SIG-M5 treated with dmso at 0.1 percent for 504 hours (cell line): ENCODE data around the gene NBL1.

ENCODE experiments used
- DNase-seq: peaks from one replicate; lab custom pipeline; 2025; ENCODE audit not compliant: unreplicated experiment; lab: John Stamatoyannopoulos, UW

NBL1 gene

GRCh38 chr1:19665496-19666465, 21.7 kb downstream of the NBL1 start:
- no peak for DNase-seq

- no peak for DNase-seq
Observed at GRCh38 chr1:19668888-19669287, 24.8 kb downstream of the NBL1 start.

GRCh38 chr1:19670787-19671186, 26.7 kb downstream of the NBL1 start:
- no peak for DNase-seq

- DNase-seq, result no peak
Observed at GRCh38 chr1:19672237-19672636, 28.1 kb downstream of the NBL1 start.

GRCh38 chr1:19675797-19676196, 31.7 kb downstream of the NBL1 start:
- no peak for DNase-seq

GRCh38 chr1:19676438-19676922, 32.4 kb downstream of the NBL1 start:
- peak; percentile 21 for DNase-seq

GRCh38 chr1:19678493-19678892, 34.4 kb downstream of the NBL1 start:
- no peak for DNase-seq

- no peak for DNase-seq
Observed at GRCh38 chr1:19678931-19679453, 34.9 kb downstream of the NBL1 start.

GRCh38 chr1:19679691-19680090, 35.6 kb downstream of the NBL1 start:
- no peak for DNase-seq

- no peak for DNase-seq
Observed at GRCh38 chr1:19680644-19681043, 36.5 kb downstream of the NBL1 start.

- no peak for DNase-seq
Observed at GRCh38 chr1:19682257-19682656, 38.1 kb downstream of the NBL1 start.

GRCh38 chr1:19682901-19683300, 38.8 kb downstream of the NBL1 start:
- no peak for DNase-seq

GRCh38 chr1:19683351-19683750, 39.2 kb downstream of the NBL1 start:
- DNase-seq, result no peak

GRCh38 chr1:19684677-19685076, 40.6 kb downstream of the NBL1 start:
- no peak for DNase-seq

- no peak for DNase-seq
Observed at GRCh38 chr1:19685994-19686393, 41.9 kb downstream of the NBL1 start.

- DNase-seq, result no peak
Observed at GRCh38 chr1:19687414-19687813, 43.3 kb downstream of the NBL1 start.

- no peak for DNase-seq
Observed at GRCh38 chr1:19688041-19688842, 44.1 kb downstream of the NBL1 start.

GRCh38 chr1:19689085-19689757, 45.1 kb downstream of the NBL1 start:
- no peak for DNase-seq

GRCh38 chr1:19689856-19690255, 45.7 kb downstream of the NBL1 start:
- peak; percentile 25 for DNase-seq

- no peak for DNase-seq
Observed at GRCh38 chr1:19690342-19690741, 46.2 kb downstream of the NBL1 start.

- DNase-seq, result no peak
Observed at GRCh38 chr1:19694298-19694697, 50.2 kb downstream of the NBL1 start.
